B cell (primary cell): ENCODE measurements around the gene TMEM43.

ENCODE experiments used
- CTCF ChIP-seq: fragments of 200-600 bp; IDR thresholded peaks from one replicate; pipeline ENCODE4 v1.8.0; 2022; ENCODE audit warnings: antibody characterized with exemption, mild to moderate bottlenecking
- EZH2 ChIP-seq: IDR thresholded peaks from 2 replicates; pipeline ENCODE4 v1.6.1; 2012; ENCODE audit warnings: borderline replicate concordance, low read depth, mild to moderate bottlenecking, moderate library complexity, low read length; ENCODE audit not compliant: insufficient read depth, poor library complexity, severe bottlenecking

GRCh38 chr3:14126887-14127505 lies 2.1 kb downstream of the TMEM43 start:
- TF ChIP-seq CTCF (no peak), EZH2 (no peak)
